Measurements from ENCODE around the gene FAM9C. TPM values are rescaled to one million over a fixed set of nuclear protein-coding genes. Genes with fewer than 3 reads are reported as not detected.

Gene FAM9C
- total and polyA plus RNA-seq, 2 donors (not counting 3 experiments of a cell fraction or from before 2014, with no cell fraction given): not detected

DNA sequence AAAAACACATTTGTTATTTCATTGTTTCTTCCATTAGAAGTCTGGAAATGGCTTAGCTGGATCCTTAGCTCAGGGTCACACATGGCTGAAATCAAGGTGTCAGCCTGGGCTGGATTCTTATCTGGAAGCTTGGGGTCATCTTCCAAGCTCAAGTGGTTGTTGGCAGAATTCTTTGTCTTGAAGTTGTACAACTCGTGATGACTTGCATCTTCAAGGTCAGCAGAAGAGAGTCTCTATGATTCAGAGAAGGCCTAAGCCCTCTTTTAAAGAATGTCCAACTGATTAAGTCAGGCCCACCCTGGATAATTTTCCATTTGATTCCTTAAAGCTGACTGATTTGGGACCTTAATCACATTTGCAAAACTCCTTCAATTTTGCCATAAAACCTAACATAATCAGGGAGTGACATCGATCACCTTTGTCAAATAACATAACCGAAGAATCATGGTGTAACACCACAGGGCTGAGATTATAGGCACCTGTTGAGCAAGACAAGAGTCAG is 47.4 kb downstream of the FAM9C start:
- FAIRE-seq: no peak

More for the DNA sequence above, 47.4 kb downstream of the FAM9C start:
- no TSS peak for BruUV-seq (replicated peaks)
- no peaks in the 10 kb centered on the region for H3K27me3 ChIP-seq (ENCODE audit: control insufficient read depth in 2 of 2, insufficient read depth in 2 of 2, low read length in 2 of 2)
- dilution Hi-C loops (cut with MboI; ENCODE audit: extremely low pct_ligation_motif_present, low sequenced_read_pairs) (no loop called here), intact Hi-C loops (cut with micrococcal nuclease) (no loop called here)
- no peaks in the 10 kb centered on the region for H3K9me1 ChIP-seq (replicated peaks; ENCODE audit: control insufficient read depth, extremely low read depth, insufficient read depth, low read length)
- H3K9me3 ChIP-seq (replicated peaks; ENCODE audit: control insufficient read depth, insufficient read depth, low read length): no peaks in the 10 kb centered on the region
- TF ChIP-seq CTCF (IDR thresholded peaks at IDR 0.05; ENCODE audit: extremely low read depth in 1 of 2, insufficient read depth in 1 of 2, low read depth in 1 of 2, low read length in 2 of 2) (no peak), MYC (IDR thresholded peaks at IDR 0.05; ENCODE audit: low read depth, low read length) (no peak), JUN (IDR thresholded peaks at IDR 0.05; ENCODE audit: borderline replicate concordance, insufficient read depth, insufficient read length, low read depth) (no peak), POLR2A (IDR thresholded peaks at IDR 0.05; ENCODE audit: low read depth, low read length) (no peak)
- ChIA-PET POLR2A (no interaction called here), CTCF (interaction anchor here (0.5 kb wide), 1 partner anchor 211 kb away, joined by 3 read pairs; no protein-coding TSS in a partner anchor)
- H3K27ac ChIP-seq (ENCODE audit: insufficient read depth, low read depth, low read length): no peak overlapping the region
- no peaks in the 10 kb centered on the region for H4K20me1 ChIP-seq (replicated peaks; ENCODE audit: control insufficient read depth, extremely low read depth, insufficient read depth, low read length)
- peaks cover 3% of the 10 kb centered on the region for H3K4me1 ChIP-seq (ENCODE audit: control insufficient read depth, extremely low read depth, insufficient read depth, low read length)
- no peak overlapping the region for H3K9ac ChIP-seq (replicated peaks; ENCODE audit: extremely low read depth, insufficient read depth, low read length)
- no peak overlapping the region for H3K4me2 ChIP-seq (ENCODE audit: insufficient read depth, low read length)
- H2AFZ ChIP-seq (ENCODE audit: low read depth, low read length): no peak overlapping the region
- no peak overlapping the region for H3K4me3 ChIP-seq (replicated peaks in 1 of 3; ENCODE audit: insufficient read depth in 1 of 3, low read depth in 1 of 3, low read length in 3 of 3)
- H3K36me3 ChIP-seq (ENCODE audit: control insufficient read depth in 2 of 2, extremely low read depth in 1 of 2, insufficient read depth in 2 of 2, low read length in 2 of 2): no peaks in the 10 kb centered on the region
- no peak for DNase-seq (ENCODE audit: low read depth, low spot score)
- H3K79me2 ChIP-seq (ENCODE audit: control insufficient read depth, insufficient read depth, low read length): no peaks in the 10 kb centered on the region

Measured in endothelial cell of umbilical vein (primary cell).